SK-N-SH (cell line): ENCODE data around the gene PRDM5.

Experiments used
- FOXM1 ChIP-seq: IDR thresholded peaks from 2 replicates; pipeline ENCODE4 v1.4.0; 2012; ENCODE audit warnings: low read depth, mild to moderate bottlenecking
- NFIC ChIP-seq: IDR thresholded peaks from 2 replicates; pipeline ENCODE4 v1.4.0; 2012; ENCODE audit warnings: borderline replicate concordance
- POLR2AphosphoS5 ChIP-seq: IDR thresholded peaks from 2 replicates; pipeline ENCODE4 v1.6.1; 2012; ENCODE audit warnings: low read depth, low read length
- RCOR1 ChIP-seq: fragments of 150-350 bp; IDR thresholded peaks from 2 replicates; pipeline ENCODE4 v1.6.1; 2017; ENCODE audit warnings: antibody characterized with exemption, low read length
- RFX5 ChIP-seq: IDR thresholded peaks from 2 replicates; pipeline ENCODE4 v1.6.1; 2012; ENCODE audit warnings: mild to moderate bottlenecking, improper control_type of control experiment, low read length

DNA sequence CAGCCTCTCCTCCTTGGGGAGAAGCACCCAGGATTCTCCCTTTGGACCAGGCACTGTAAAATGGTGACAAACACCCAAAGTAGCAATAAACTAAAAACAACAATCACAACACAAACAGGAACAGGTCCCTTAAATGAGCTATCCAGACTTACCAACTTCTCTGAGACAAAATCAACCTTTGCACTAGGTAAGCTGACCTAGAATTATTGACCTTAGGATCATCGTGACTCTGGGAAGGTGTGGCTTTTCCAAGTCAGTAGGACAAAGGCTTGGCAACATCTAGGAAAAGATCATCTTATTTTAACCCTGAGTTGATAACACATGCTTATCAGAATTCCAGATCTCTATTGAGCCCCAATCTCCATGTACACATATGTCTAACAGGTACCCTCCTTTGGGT, 166.7 kb downstream of the PRDM5 start:
- no peak for TF ChIP-seq FOXM1
- TF ChIP-seq RFX5, result no peak
- TF ChIP-seq POLR2AphosphoS5, result no peak
- TF ChIP-seq NFIC, result no peak
- TF ChIP-seq RCOR1, result no peak
